Measurements from ENCODE around the gene ADAM22.

ADAM22 gene

GRCh38 chr7:88223265-88223664, 289.2 kb downstream of the ADAM22 start:
- no peak for DNase-seq

GRCh38 chr7:88224601-88225275, 290.7 kb downstream of the ADAM22 start:
- DNase-seq = peak; percentile 86

- DNase-seq = no peak
These were observed 292.1 kb downstream of the ADAM22 start for GRCh38 chr7:88226201-88226600.

GRCh38 chr7:88226886-88227516, 292.9 kb downstream of the ADAM22 start:
- DNase-seq = peak; percentile 56

GRCh38 chr7:88229302-88229995, 295.4 kb downstream of the ADAM22 start:
- no peak for DNase-seq

GRCh38 chr7:88230646-88231045, 296.6 kb downstream of the ADAM22 start:
- no peak for DNase-seq

- DNase-seq = no peak
These were observed 299.8 kb downstream of the ADAM22 start for GRCh38 chr7:88233828-88234227.

- no peak for DNase-seq
These were observed 305.8 kb downstream of the ADAM22 start for GRCh38 chr7:88239852-88240251.

GRCh38 chr7:88243345-88243909, 309.4 kb downstream of the ADAM22 start:
- DNase-seq = peak; percentile 53

- DNase-seq = no peak
These were observed 310.2 kb downstream of the ADAM22 start for GRCh38 chr7:88244258-88244657.
